ENCODE results near the gene DAP. TPM values are rescaled to one million over a fixed set of nuclear protein-coding genes. Genes with fewer than 3 reads are reported as not detected.
"Not testable (repeated sequence)": the region's sequence is repeated elsewhere in the genome, so short reads cannot be mapped to it uniquely, and the experiment has no call there.

The DAP gene
- total RNA-seq, 1 experiment from 2014 or later = 279 TPM

DNA sequence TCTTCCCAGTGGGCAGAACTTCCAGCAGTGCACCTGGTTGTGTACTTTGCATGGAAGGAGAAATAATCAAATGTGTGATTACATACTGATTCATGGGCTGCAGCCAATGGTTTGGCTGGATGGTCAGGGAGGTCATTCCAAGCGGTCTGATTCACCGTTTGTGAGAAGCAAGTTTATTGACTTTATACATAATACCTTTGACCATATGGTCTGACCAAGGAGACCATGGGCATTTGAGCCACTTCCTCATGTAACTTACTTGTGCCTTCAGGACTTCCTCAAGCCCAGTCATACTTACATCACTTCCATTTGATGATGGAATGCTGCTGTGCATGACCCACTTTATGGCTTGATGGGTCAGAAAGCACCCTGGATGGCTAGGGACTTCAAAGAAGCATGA is 41.1 kb downstream of the DAP start:
- H3K4me2 ChIP-seq = peak overlapping the region; percentile 46
- H2AFZ ChIP-seq = no peak overlapping the region
- no peak for TF ChIP-seq EZH2 (IDR thresholded peaks at IDR 0.05; ENCODE audit: low read depth)
- TF ChIP-seq, protein P1, sequence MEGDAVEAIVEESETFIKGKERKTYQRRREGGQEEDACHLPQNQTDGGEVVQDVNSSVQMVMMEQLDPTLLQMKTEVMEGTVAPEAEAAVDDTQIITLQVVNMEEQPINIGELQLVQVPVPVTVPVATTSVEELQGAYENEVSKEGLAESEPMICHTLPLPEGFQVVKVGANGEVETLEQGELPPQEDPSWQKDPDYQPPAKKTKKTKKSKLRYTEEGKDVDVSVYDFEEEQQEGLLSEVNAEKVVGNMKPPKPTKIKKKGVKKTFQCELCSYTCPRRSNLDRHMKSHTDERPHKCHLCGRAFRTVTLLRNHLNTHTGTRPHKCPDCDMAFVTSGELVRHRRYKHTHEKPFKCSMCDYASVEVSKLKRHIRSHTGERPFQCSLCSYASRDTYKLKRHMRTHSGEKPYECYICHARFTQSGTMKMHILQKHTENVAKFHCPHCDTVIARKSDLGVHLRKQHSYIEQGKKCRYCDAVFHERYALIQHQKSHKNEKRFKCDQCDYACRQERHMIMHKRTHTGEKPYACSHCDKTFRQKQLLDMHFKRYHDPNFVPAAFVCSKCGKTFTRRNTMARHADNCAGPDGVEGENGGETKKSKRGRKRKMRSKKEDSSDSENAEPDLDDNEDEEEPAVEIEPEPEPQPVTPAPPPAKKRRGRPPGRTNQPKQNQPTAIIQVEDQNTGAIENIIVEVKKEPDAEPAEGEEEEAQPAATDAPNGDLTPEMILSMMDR (conservative IDR thresholded peaks at IDR 0.05) = no peak
- H3K27me3 ChIP-seq (ENCODE audit: insufficient read depth, low read depth) = no peaks in the 10 kb centered on the region
- H3K36me3 ChIP-seq (ENCODE audit: low read depth) = peaks cover 56% of the 10 kb centered on the region
- ChIA-PET POLR2A (ENCODE audit: unreplicated experiment) (no interaction called here), CTCF (no interaction called here)
- no peak overlapping the region for H3K4me3 ChIP-seq
- H3K9me3 ChIP-seq (ENCODE audit: insufficient read depth, low read depth) = no peaks in the 10 kb centered on the region; the same call in 1 of the 2 replicates
- H3K9me2 ChIP-seq (ENCODE audit: insufficient read depth) = no peaks in the 10 kb centered on the region
- H3F3A ChIP-seq (ENCODE audit: insufficient read depth, low read depth) = peaks cover 49% of the 10 kb centered on the region
- no TSS peak for BruUV-seq (replicated peaks)
- peaks cover 76% of the 10 kb centered on the region for H3K79me2 ChIP-seq (ENCODE audit: low read depth)
- peak; percentile 90 to 100 for DNase-seq
- H3K4me1 ChIP-seq (replicated peaks; ENCODE audit: insufficient read depth) = peaks cover 63% of the 10 kb centered on the region
- H4K20me1 ChIP-seq (ENCODE audit: insufficient read depth) = no peaks in the 10 kb centered on the region
- intact Hi-C loops (cut with micrococcal nuclease; ENCODE audit: unreplicated experiment) = loop anchor here (1.0 to 5.0 kb wide), 3 partner anchors 15 to 413 kb away; partner anchors contain the start of genes CMBL and DAP
- H3K27ac ChIP-seq = peak overlapping the region; percentile 76

DNA sequence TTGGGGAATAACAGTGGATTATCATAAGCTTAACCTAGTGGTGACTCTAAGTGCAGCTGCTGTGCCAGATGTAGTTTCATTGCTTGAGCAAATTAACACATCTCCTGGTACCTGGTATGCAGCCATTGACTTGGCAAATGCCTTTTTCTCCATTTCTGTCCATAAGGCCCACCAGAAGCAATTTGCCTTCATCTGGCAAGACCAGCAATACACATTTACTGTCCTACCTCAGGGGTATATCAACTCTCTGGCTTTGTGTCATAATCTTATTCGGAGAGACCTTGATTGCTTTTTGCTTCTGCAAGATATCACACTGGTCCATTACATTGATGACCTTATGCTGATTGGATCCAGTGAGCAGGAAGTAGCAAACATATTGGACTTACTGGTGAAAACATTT is 42.4 kb downstream of the DAP start:
- H3K9me3 ChIP-seq (ENCODE audit: insufficient read depth, low read depth); BruUV-seq (replicated peaks); H3K27me3 ChIP-seq (ENCODE audit: insufficient read depth, low read depth); CTCF ChIA-PET; H4K20me1 ChIP-seq (ENCODE audit: insufficient read depth); H3K9me2 ChIP-seq (ENCODE audit: insufficient read depth); intact Hi-C loops (cut with micrococcal nuclease; ENCODE audit: unreplicated experiment); H2AFZ ChIP-seq; H3K4me3 ChIP-seq; DNase-seq; POLR2A ChIA-PET (ENCODE audit: unreplicated experiment): not testable (repeated sequence)
- H3K36me3 ChIP-seq (ENCODE audit: low read depth) = peaks cover 58% of the 10 kb centered on the region
- peaks cover 81% of the 10 kb centered on the region for H3K79me2 ChIP-seq (ENCODE audit: low read depth)
- peak overlapping the region; percentile 54 for H3K27ac ChIP-seq
- peaks cover 51% of the 10 kb centered on the region for H3K4me1 ChIP-seq (replicated peaks; ENCODE audit: insufficient read depth)
- peaks cover 36% of the 10 kb centered on the region for H3F3A ChIP-seq (ENCODE audit: insufficient read depth, low read depth)
- H3K4me2 ChIP-seq = peak overlapping the region; percentile 46

DNA sequence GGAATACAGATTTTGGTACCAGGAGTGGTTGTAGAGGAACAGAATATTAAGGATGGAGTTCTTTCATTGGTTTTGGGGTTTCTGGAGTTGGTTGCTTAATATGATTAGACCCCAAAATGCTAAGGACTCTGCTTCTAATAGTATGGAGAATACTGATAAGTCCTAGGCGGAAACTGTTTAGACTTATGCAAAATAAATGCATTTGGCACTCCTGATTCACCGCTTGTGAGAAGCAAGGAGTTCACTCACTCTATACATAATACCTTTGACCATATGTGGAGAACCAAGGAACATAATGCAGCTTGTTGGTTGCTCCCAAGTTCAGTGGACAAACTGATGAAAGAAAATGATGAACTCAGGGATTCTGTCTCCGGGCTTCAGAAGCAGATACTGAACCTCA is 44.2 kb downstream of the DAP start:
- peaks cover 57% of the 10 kb centered on the region for H3K36me3 ChIP-seq (ENCODE audit: low read depth)
- POLR2A ChIA-PET (ENCODE audit: unreplicated experiment); H2AFZ ChIP-seq; H3K27ac ChIP-seq; H3K4me3 ChIP-seq; H3K9me2 ChIP-seq (ENCODE audit: insufficient read depth); BruUV-seq (replicated peaks); DNase-seq; H3K27me3 ChIP-seq (ENCODE audit: insufficient read depth, low read depth); intact Hi-C loops (cut with micrococcal nuclease; ENCODE audit: unreplicated experiment); H3K9me3 ChIP-seq (ENCODE audit: insufficient read depth, low read depth); H4K20me1 ChIP-seq (ENCODE audit: insufficient read depth); H3K4me2 ChIP-seq; CTCF ChIA-PET: not testable (repeated sequence)
- H3K79me2 ChIP-seq (ENCODE audit: low read depth) = peaks cover 72% of the 10 kb centered on the region
- H3F3A ChIP-seq (ENCODE audit: insufficient read depth, low read depth) = peaks cover 32% of the 10 kb centered on the region
- peaks cover 38% of the 10 kb centered on the region for H3K4me1 ChIP-seq (replicated peaks; ENCODE audit: insufficient read depth)

DNA sequence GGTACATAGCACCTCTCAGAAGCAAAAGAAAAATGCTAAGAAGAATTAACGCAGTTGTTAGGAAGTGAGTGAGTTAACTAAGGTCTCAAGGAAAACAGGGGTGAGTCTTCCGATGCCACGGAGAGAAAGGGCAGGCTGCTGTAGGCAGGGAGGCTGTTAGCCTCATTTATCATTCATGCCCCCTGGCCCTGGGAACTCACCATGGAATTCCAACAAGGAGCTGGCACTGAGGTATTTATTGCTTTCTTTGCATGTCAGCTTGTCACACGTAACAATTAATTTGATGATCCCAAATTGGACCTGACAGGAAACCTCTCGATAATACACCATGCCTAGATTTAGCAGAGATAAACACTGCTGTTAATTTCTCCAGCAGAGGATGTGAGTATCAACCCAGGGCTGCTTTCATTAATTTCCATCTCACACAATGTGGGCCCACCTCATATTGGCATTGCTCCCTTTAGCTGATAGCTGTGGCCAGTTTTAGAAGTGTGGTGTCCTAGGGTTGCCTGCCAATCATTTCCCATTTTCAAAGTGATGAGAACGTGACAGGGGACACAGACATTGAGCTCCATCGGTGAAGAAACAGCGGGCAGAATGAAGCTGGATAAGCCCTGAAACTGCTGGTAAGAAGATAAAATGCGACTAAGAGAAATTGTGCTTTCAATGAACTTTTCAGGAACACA is 45.3 kb downstream of the DAP start:
- Histone ChIP-seq H3K4me1 (replicated peaks; ENCODE audit: insufficient read depth) (peaks cover 27% of the 10 kb centered on the region), H3K9me2 (ENCODE audit: insufficient read depth) (no peaks in the 10 kb centered on the region), H4K20me1 (ENCODE audit: insufficient read depth) (no peaks in the 10 kb centered on the region), H3K27me3 (ENCODE audit: insufficient read depth, low read depth) (no peaks in the 10 kb centered on the region), H3F3A (ENCODE audit: insufficient read depth, low read depth) (peaks cover 21% of the 10 kb centered on the region), H3K79me2 (ENCODE audit: low read depth) (peaks cover 70% of the 10 kb centered on the region), H3K27ac (no peak overlapping the region), H3K4me2 (no peak overlapping the region), H3K9me3 (ENCODE audit: insufficient read depth, low read depth) (no peaks in the 10 kb centered on the region; the same call in 1 of the 2 replicates), H3K36me3 (ENCODE audit: low read depth) (peaks cover 46% of the 10 kb centered on the region), H2AFZ (no peak overlapping the region), H3K4me3 (no peak overlapping the region)
- intact Hi-C loops (cut with micrococcal nuclease; ENCODE audit: unreplicated experiment) = no loop called here
- no peak for DNase-seq
- BruUV-seq (replicated peaks) = no TSS peak
- ChIA-PET CTCF (interaction anchor here (0.9 kb wide), 1 partner anchor 9 kb away, joined by 4 read pairs; no protein-coding TSS in a partner anchor), POLR2A (ENCODE audit: unreplicated experiment) (no interaction called here)
- TF ChIP-seq, protein P1 (conservative IDR thresholded peaks at IDR 0.05) = no peak

Data from PC-9 (cell line).